SU-DHL-6 (cell line): Measurements from ENCODE around the gene UCN3.

Experiments
- CTCF ChIP-seq: fragments of 200-600 bp; sonication (generic); IDR thresholded peaks from one replicate; pipeline ENCODE4 v1.5.1; 2017; ENCODE audit warnings: antibody characterized with exemption, mild to moderate bottlenecking, low read length, moderate library complexity; ENCODE audit not compliant: insufficient read depth, poor library complexity, severe bottlenecking
- EZH2phosphoT487 ChIP-seq: fragments of 200-600 bp; sonication (generic), shearing (Covaris generic); conservative IDR thresholded peaks from 2 replicates; pipeline ENCODE4 v1.6.1; 2018; ENCODE audit warnings: mild to moderate bottlenecking, antibody characterized with exemption, low read length, moderate library complexity, mixed read lengths

DNA sequence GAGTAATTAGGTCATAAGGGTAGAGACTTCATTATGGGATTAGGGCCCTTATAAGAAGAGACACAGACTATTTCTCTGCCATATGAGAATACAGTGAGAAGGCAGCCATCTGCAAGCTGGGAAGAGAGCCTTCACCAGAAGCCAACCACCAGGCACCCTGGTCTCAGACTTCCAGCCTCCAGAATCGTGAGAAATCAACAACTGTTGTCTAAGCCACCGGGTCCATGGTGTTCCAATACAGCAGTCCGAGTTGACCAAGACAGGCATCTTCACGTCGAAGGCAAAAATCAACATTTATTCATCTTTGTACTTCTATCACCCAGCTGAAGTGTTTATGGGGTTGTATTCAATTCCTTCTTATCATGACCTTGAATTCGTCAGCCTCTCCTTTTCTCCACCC, 34.6 kb downstream of the UCN3 start:
- TF ChIP-seq CTCF (no peak), EZH2phosphoT487 (no peak)
